ENCODE results near the gene OSBPL1A. TPM values are rescaled to one million over a fixed set of nuclear protein-coding genes. Genes with fewer than 3 reads are reported as not detected.

Gene OSBPL1A
- total RNA-seq, 1 donor from 2014 or later = 50.6 TPM

DNA sequence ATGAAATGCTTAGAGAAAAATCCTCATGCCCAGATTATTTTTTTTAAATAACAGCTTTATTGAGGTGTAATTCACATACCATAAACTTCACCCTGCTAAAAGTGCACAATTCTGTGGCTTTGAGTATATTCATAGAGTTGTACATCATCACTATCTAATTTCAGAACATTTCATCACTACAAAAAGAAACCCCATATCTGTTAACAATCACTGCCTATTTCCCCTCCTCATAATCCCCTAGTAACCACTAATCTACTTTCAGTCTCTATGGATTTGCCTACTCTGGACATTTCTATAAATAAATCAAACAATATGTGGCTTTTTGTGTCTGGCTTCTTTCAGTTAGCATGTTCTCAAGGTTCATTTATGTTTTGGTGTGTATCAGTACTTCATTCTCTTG is 51.4 kb downstream of the OSBPL1A start:
- intact Hi-C loops (cut with DNase I) = no loop called here
- ATAC-seq = no peak
- Histone ChIP-seq H3K27me3 (ENCODE audit: low read depth) (no peaks in the 10 kb centered on the region), H3K4me3 (no peak overlapping the region), H3K4me1 (no peaks in the 10 kb centered on the region), H3K27ac (no peak overlapping the region), H3K36me3 (peaks cover 3% of the 10 kb centered on the region), H3K9me3 (no peaks in the 10 kb centered on the region)
- DNase-seq = no peak
- TF ChIP-seq, protein P1, sequence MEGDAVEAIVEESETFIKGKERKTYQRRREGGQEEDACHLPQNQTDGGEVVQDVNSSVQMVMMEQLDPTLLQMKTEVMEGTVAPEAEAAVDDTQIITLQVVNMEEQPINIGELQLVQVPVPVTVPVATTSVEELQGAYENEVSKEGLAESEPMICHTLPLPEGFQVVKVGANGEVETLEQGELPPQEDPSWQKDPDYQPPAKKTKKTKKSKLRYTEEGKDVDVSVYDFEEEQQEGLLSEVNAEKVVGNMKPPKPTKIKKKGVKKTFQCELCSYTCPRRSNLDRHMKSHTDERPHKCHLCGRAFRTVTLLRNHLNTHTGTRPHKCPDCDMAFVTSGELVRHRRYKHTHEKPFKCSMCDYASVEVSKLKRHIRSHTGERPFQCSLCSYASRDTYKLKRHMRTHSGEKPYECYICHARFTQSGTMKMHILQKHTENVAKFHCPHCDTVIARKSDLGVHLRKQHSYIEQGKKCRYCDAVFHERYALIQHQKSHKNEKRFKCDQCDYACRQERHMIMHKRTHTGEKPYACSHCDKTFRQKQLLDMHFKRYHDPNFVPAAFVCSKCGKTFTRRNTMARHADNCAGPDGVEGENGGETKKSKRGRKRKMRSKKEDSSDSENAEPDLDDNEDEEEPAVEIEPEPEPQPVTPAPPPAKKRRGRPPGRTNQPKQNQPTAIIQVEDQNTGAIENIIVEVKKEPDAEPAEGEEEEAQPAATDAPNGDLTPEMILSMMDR (IDR thresholded peaks at IDR 0.05) = no peak

DNA sequence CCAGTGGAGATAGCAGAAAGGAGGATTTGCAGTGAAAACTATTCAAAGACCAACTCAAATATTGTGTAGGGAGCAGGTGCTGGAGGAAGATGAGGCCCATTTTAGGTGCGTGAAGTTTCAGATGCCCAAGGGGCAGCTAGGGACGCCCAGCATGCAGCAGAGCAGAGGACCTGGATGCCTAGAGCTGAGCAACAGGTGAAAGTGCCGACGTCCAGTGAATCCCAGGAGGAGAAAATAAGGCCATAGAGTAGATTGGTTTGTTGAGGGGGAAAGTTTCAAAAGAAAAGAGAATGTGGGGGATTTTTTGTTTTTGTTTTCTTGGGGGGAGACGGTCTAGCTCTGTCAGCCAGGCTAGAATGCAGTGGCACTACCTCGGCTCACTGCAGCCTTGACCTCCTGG is 53.1 kb downstream of the OSBPL1A start:
- no peaks in the 10 kb centered on the region for H3K4me1 ChIP-seq
- ATAC-seq (no peak), DNase-seq (no peak)
- H3K27me3 ChIP-seq (ENCODE audit: low read depth) = no peaks in the 10 kb centered on the region
- no peak overlapping the region for H3K27ac ChIP-seq
- no peaks in the 10 kb centered on the region for H3K9me3 ChIP-seq
- no peak overlapping the region for H3K4me3 ChIP-seq
- intact Hi-C loops (cut with DNase I) = no loop called here
- H3K36me3 ChIP-seq = peaks cover 3% of the 10 kb centered on the region
- TF ChIP-seq, protein P1 (IDR thresholded peaks at IDR 0.05) = no peak

DNA sequence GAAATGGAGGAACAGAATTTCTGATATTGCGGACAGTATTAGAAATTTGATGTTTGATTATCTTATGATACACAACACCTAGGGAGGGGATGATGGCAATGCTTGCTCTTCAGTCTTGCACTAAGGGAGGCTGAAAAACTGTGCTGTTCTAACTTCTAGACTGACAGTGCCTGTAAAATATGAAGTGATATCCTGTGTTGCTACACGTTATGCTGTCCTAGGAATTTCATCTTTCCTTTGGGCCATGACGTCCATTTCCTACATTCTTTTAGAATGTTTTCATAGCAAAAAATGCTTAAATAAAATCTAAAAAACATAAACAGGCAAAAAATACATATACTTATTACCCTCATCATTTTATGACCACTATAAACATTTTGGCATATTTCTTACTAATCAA is 55.3 kb downstream of the OSBPL1A start:
- Histone ChIP-seq H3K4me1 (no peaks in the 10 kb centered on the region), H3K4me3 (no peak overlapping the region), H3K27ac (no peak overlapping the region), H3K27me3 (ENCODE audit: low read depth) (no peaks in the 10 kb centered on the region), H3K9me3 (no peaks in the 10 kb centered on the region), H3K36me3 (peaks cover 3% of the 10 kb centered on the region)
- ATAC-seq (no peak), DNase-seq (no peak)
- intact Hi-C loops (cut with DNase I) = no loop called here
- TF ChIP-seq, protein P1 (IDR thresholded peaks at IDR 0.05) = no peak

DNA sequence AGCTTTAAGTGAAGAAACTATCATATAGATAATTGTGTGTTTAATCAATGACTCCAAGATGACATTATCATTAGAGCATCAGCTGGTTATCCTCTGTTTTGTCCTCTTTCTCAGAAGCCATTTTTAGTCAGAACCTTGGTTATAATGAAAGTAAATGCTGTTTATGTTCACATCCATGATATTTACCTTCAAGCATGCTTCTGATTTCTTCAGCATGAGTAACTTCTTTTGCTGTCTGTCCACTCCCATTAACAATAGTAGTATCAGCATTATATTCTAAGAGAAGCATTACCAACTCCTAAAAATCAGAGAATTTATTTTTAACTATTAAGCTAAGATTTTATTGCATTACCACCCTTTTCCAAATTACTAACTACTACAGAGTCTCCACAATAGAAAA is 56.3 kb downstream of the OSBPL1A start:
- ATAC-seq (no peak), DNase-seq (no peak)
- Histone ChIP-seq H3K9me3 (no peaks in the 10 kb centered on the region), H3K27me3 (ENCODE audit: low read depth) (no peaks in the 10 kb centered on the region), H3K36me3 (no peaks in the 10 kb centered on the region), H3K4me1 (no peaks in the 10 kb centered on the region), H3K27ac (no peak overlapping the region), H3K4me3 (no peak overlapping the region)
- intact Hi-C loops (cut with DNase I) = no loop called here
- TF ChIP-seq, protein P1 (IDR thresholded peaks at IDR 0.05) = no peak

DNA sequence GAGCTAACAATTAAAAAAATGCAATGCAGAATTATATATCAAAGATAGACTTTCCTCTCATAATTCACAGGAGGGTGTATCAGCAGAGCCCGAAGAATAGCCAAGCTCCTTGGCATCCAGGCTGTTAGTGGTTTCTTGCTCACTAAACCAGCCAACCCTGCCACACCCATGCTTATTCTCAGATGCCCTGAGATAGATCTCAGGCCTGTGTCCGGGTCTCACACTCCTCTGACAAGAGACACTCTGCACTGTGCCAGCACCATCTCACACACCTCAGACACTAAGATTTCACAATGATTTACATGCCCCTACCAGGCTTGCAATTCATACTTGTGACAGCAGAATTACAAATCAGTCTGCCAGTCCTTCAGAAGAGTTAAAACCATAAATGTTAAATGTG is 64.5 kb downstream of the OSBPL1A start:
- intact Hi-C loops (cut with DNase I) = no loop called here
- DNase-seq = no peak
- H3K27ac ChIP-seq = no peak overlapping the region

More for the DNA sequence above, 64.5 kb downstream of the OSBPL1A start:
- H3K4me3 ChIP-seq = no peak overlapping the region
- no peaks in the 10 kb centered on the region for H3K9me3 ChIP-seq
- H3K4me1 ChIP-seq = no peaks in the 10 kb centered on the region
- ATAC-seq = no peak
- H3K36me3 ChIP-seq = peaks cover 6% of the 10 kb centered on the region
- TF ChIP-seq, protein P1 (IDR thresholded peaks at IDR 0.05) = no peak
- no peaks in the 10 kb centered on the region for H3K27me3 ChIP-seq (ENCODE audit: low read depth)
